Ishikawa (cell line): Measurements from ENCODE around the gene TRDN.

Experiments
- CEBPB ChIP-seq: IDR thresholded peaks from 2 replicates; pipeline ENCODE4 v1.6.1; 2012
- CREB1 ChIP-seq: IDR thresholded peaks from 2 replicates; pipeline ENCODE4 v1.6.1; 2012; ENCODE audit warnings: low read depth
- EGR1 ChIP-seq: IDR thresholded peaks from 2 replicates; pipeline ENCODE4 v1.6.1; 2012
- EP300 ChIP-seq: IDR thresholded peaks from 2 replicates; pipeline ENCODE4 v1.6.1; 2012; ENCODE audit warnings: borderline replicate concordance
- FOXM1 ChIP-seq: IDR thresholded peaks from 2 replicates; pipeline ENCODE4 v1.6.1; 2012; ENCODE audit warnings: low read depth, borderline replicate concordance
- MAX ChIP-seq: IDR thresholded peaks from 2 replicates; pipeline ENCODE4 v1.6.1; 2012
- NFIC ChIP-seq: IDR thresholded peaks from 2 replicates; pipeline ENCODE4 v1.6.1; 2012
- RAD21 ChIP-seq: IDR thresholded peaks from 2 replicates; pipeline ENCODE4 v1.6.1; 2012; ENCODE audit warnings: low read depth
- REST ChIP-seq: IDR thresholded peaks from 2 replicates; pipeline ENCODE4 v1.6.1; 2012; ENCODE audit warnings: low read depth, mild to moderate bottlenecking
- TAF1 ChIP-seq: IDR thresholded peaks from 2 replicates; pipeline ENCODE4 v1.6.1; 2012; ENCODE audit warnings: low read depth, mild to moderate bottlenecking
- TCF12 ChIP-seq: IDR thresholded peaks from 2 replicates; pipeline ENCODE4 v1.6.1; 2012; ENCODE audit warnings: low read depth
- TEAD4 ChIP-seq: IDR thresholded peaks from 2 replicates; pipeline ENCODE4 v1.6.1; 2012
- YY1 ChIP-seq: IDR thresholded peaks from 2 replicates; pipeline ENCODE4 v1.6.1; 2012; ENCODE audit warnings: low read depth

GRCh38 chr6:123648020-123648580 is 11.3 kb upstream of the TRDN start:
- no peak for TF ChIP-seq FOXM1
- TF ChIP-seq EGR1, result no peak
- no peak for TF ChIP-seq EP300
- TF ChIP-seq TAF1, result no peak
- TF ChIP-seq YY1, result no peak
- TF ChIP-seq MAX, result no peak
- TF ChIP-seq TCF12, result no peak
- no peak for TF ChIP-seq RAD21
- no peak for TF ChIP-seq REST
- TF ChIP-seq CEBPB, result no peak
- TF ChIP-seq CREB1, result no peak
- no peak for TF ChIP-seq TEAD4
- TF ChIP-seq NFIC, result no peak
